Stimulated activated CD8-positive, alpha-beta memory T cell treated with anti-CD3 and anti-CD28 coated beads, Interleukin-7, amount 100 ng/mL, for 1 hour (primary cell): ENCODE data around the gene KRTAP3-3.
"Not testable (repeated sequence)": the region's sequence is repeated elsewhere in the genome, so short reads cannot be mapped to it uniquely, and the experiment has no call there.

Experiments used
- DNase-seq, 2 donors: peaks; one replicate each; pipeline ENCODE4 v3.0.0-alpha.2; 2020; ENCODE audit warnings: low read depth in 2 of 2

The KRTAP3-3 gene

DNA sequence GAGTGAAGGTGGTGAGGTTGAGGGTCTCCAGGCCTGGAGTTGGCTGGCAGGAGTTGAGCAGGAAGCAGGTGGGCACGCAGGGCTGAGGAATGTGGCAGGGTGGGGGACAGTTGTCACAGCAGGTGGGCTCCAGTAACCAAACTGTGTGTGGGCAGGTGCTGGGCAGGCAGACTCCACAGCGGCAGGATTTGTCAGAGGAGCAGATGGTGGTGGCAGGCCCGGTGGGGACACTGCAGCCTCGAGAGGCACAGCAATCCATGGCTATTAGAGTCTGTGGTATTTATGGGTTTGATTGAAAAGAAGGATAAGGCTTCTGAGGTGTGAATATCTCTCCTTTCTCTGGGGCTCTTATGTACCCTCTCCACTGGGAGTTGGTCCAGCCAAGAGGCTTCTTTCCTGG is at the start of gene KRTAP3-3:
Gene KRTAP3-3 (minus strand): TSS at position 326 of the 400 bp plus-strand sequence. CDS start 67 bp downstream, at position 259.
- DNase-seq = no peak

DNA sequence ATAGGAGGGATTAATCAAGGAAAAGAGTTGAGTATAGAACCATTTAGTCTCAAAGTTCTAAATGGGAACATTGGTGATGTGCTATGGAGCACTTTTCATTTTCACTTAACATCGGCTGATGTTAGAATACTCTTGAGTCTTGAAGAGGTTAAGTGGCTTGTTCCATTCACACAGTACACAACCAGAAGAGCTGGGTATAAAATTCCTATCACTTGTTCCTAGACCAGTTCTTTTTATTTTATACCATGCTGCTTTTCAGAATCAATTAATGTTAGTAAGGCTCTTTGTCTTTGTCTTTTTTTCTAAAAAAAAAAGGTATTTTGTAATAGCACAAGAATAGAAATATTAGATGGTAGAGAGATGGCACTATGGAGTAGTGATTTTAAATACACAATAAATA is 49.0 kb upstream of the KRTAP3-3 start:
- DNase-seq = no peak

DNA sequence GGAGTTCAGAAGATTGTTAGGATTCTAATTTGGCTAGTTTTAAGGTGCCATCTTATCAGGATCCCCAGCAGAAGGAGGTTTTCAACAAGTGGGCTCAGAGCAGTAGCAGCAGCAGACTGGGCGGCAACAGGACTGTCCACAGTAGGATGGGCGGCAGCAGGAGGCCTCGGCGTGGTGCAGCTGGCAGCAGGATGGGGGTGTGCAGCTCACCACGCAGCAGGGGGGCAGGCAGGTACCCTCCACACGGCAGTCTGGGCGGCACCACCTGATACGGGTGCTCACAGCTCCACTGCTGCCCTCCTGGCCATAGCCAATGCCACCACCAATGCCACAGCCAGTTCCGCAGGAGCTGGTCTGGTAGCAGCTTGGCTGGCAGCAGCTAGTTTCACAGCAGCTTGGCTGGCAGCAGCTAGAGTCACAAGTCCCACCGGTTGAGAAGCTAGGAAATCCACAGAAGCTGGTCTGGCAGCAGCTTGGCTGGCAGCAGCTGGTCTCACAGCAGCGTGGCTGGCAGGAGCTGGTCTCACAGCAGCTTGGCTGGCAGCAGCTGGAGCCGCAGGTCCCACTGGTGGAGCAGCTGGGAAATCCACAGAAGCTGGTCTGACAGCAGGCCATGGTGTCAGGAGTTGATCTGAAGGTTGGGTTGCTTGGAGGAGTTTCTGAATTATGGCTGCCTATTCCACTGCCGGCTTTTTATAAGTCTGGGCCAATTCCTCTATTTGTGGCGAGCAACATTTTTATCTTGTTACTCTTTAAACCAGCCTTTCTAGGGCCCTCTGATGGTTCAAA is 47.0 kb upstream of the KRTAP3-3 start, which contains the start of gene KRTAP1-1:
Gene KRTAP1-1 (minus strand): TSS at position 668 of the 789 bp plus-strand sequence. CDS start 53 bp downstream, at position 615.
- not testable (repeated sequence) for DNase-seq

DNA sequence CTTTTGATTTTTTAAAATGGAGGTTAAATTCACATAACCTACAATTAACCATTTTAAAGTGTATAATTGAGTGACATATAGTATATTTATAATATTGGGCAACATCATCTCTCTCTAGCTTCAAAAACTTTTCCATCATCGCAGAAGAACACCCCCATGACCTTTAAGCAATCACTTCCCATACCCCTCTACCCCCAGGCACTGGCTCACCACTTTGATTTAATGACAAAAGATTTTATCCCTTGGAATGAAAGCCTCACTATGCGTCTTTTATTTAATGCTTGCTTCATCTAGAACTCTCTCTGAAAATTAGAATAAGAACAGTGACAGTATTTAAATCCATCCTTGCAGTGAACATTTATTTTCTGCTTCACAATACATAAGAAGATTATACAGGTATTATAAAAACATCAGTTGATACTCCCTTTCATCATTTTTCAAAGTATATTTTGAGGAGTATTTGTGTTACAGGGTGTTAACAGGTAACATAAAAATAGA is 43.9 kb upstream of the KRTAP3-3 start:
- no peak for DNase-seq

DNA sequence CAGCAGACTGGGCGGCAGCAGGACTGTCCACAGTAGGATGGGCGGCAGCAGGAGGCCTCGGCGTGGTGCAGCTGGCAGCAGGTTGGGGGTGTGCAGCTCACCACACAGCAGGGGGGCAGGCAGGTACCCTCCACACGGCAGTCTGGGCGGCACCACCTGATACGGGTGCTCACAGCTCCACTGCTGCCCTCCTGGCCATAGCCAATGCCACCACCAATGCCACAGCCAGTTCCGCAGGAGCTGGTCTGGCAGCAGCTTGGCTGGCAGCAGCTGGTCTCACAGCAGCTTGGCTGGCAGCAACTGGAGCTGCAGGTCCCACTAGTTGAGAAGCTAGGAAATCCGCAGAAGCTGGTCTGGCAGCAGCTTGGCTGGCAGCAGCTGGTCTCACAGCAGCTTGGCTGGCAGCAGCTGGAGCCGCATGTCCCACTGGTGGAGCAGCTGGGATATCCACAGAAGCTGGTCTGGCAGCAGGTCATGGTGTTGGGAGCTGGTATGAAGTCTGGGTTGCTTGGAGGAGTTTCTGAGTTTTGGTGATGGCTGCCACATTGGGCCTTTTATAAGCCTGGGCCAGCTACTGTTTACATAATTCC is 40.5 kb upstream of the KRTAP3-3 start, which contains the start of gene KRTAP1-3:
Gene KRTAP1-3 (minus strand): TSS at position 529 of the 590 bp plus-strand sequence. CDS start 53 bp downstream, at position 476.
- not testable (repeated sequence) for DNase-seq

DNA sequence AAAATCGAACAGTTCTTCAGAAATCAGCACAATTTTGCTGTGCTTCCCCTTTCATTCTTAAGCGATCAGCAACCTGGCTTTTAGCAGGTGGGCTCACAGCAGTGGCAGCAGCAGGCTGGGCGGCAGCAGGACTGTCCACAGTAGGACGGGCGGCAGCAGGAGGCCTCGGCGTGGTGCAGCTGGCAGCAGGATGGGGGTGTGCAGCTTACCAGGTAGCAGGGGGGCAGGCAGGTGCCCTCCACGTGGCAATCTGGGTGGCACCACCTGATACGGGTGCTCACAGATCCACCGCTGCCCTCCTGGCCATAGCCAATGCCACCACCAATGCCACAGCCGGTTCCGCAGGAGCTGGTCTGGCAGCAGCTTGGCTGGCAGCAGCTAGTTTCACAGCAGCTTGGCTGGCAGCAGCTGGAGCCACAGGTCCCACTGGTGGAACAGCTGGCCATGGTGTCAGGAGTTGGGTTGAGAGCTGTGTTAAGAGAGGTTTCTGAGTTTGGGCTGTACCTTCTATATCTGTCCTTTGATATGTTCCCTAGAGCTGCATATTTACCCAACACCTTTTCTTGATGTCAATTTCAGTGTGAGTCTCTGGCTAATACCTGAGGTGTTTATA is 35.8 kb upstream of the KRTAP3-3 start, which contains the start of gene KRTAP1-4:
Gene KRTAP1-4 (minus strand): TSS at position 563 of the 613 bp plus-strand sequence. CDS start 117 bp downstream, at position 446.
- no peak for DNase-seq

DNA sequence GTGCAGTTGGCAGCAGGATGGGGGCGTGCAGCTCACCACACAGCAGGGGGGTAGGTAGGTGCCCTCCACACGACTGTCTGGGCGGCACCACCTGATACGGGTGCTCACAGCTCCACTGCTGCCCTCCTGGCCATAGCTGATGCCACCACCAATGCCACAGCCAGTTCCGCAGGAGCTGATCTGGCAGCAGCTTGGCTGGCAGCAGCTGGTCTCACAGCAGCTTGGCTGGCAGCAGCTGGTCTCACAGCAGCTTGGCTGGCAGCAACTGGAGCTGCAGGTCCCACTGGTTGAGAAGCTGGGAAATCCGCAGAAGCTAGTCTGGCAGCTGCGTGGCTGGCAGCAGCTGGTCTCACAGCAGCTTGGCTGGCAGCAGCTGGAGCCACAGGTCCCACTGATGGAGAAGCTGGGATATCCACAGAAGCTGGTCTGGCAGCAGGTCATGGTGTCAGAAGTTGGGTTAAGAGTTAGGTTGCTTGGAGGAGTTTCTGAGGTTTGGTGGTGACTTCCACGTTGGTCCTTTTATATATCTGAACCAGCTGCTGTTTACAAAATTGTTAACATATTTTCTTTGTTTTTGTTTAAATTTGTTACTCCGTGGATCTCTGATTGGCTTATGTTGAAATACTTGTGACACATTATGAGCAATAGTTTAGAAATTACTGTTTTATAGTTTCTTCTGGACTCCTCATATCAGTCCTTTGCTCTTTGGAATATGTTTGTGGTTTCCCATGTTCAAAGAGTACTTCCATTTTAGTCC is 32.9 kb upstream of the KRTAP3-3 start, which contains the start of gene KRTAP1-5:
Gene KRTAP1-5 (minus strand): TSS at position 494 of the 757 bp plus-strand sequence. CDS start 53 bp downstream, at position 441.
- no peak for DNase-seq

DNA sequence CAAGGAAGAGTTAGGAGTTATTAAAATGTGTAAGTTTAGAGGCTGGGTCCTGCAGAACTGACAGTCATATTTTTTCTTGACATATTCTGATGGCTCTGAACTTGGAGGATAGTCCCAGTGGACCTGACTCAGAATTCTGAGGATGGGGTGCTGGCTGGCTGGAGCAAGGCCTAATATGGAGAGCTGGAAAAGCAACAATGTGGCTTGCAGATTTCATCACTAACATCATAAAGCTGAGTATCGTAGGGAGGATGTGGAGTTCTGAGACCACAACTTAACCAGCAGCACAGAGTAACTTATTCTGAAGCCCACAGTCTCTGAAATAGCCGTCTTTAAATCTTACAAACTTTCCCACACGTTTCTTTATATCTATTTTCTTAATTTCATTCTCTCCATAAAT is 30.7 kb upstream of the KRTAP3-3 start:
- no peak for DNase-seq

DNA sequence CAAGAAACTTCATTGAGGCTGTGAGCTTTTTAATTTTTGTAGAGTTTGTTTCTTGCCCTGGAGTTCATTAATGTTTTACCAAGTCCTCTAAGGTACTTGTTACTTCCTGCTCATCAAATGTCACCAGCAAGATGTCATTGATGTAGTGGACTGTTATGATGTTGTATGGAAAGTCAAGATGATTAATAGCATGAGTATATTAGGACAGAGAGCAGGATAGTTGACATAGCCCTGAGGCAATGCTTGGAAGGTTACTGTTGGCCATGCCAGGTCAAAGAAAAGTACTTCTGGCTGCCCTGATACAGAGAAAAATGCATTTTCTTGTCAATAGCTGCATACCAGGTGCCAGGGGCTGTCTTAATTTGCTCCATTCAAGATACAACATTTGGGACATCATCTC is 26.4 kb upstream of the KRTAP3-3 start:
- no peak for DNase-seq

DNA sequence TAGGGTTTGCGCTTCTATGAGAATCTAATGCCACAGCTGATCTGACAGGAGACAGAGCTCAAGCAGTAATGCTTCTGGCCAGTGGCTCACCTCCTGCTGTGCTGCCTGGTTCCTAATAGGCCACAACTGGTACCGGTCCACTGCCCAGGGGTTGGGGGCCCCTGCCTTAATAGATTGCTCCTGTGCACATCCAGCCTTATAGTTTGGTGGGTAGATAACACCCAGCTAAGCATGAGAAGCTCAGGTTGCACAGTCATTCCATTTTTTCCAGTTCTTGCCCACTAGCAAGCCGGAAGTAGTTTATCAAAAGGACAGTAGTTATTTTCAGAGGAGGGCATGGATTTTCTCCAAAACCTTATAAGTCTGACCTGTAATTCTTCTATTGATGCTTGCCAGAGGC is 25.5 kb upstream of the KRTAP3-3 start:
- no peak for DNase-seq

DNA sequence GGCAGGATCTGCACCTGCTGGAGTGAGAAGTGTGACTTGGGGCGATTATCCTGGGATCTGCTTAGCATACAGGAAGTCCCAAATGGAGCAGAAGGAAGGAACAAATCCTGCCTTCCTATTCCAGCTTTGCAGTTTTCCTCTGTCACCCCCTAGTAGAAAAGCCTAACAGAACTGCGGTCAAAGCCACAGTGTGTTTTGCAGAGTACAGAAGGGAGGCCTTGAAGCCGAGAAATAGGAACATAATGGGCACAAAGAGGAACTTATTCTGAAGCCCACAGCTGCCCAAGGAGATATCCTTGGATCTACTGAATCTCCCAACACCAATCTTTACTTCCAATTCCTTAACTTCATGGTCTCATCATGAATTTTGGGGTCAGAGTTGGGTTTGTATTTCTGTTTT is 24.6 kb upstream of the KRTAP3-3 start:
- no peak for DNase-seq

DNA sequence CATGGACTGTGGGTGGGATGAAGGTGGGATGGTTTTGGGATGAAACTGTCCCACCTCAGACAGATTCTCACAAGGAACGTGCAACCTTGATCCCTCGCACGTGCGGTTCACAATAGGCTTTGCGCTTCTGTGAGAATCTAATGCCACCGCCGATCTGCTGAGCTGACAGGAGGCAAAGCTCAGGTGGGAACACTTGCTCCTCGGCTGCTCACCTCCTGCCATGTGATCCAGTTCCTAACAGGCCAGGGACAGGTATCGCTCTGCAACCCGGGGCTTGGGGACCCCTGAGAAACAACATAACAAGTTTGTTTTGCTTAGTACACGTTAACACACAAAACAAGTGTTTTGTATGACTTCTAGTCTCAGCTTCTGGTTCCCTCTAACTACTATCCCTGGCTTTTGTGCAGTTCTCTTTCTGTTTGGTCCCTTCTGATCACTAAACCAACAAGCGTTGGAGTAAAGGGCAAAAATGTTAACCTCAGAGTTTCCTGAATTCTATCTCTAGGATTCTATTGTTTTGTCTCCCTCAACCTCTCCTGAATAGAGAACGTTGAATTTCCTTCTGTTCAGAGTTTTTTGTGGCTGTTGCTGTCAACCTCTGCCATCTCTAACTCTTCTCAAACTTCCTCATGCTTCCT is 22.7 kb upstream of the KRTAP3-3 start:
- DNase-seq = no peak

DNA sequence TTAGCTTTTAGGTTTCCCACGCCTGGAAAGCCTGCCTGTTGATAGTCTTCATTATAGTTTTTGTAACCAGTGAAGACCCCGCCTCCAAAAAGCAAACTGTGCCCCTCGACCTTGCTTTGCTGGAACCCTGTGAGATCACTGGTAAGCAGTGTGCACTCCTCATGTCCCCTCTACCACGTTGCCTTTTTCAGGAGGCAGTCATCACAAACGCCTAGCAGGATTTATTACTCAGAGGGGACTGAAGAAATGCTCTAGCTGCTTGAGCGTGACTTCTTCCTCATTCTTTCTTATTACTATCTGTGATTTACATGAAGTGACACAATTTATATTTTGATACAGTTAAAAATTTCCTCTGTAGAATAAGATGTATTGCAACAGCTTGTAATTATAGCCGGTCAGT is 21.5 kb upstream of the KRTAP3-3 start:
- DNase-seq = no peak

DNA sequence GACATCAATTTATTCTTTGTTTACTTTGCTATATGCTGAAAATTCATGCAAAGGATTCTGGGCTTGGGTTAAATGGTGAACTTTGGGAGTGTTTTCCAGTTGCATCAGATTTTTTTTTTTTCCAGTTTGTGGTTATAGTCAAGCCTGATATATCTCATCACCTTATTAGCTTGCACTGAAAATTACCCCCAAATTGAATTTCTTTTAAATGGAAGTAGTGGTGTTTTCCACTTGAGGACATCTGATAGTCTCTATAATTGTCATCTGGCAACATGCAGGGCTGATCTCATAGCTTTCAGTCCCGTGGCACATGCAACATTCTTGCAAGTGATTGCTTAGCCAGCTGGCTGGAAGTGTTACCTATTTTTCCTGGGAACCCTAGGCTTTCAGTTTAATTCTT is 19.6 kb upstream of the KRTAP3-3 start:
- DNase-seq = no peak

DNA sequence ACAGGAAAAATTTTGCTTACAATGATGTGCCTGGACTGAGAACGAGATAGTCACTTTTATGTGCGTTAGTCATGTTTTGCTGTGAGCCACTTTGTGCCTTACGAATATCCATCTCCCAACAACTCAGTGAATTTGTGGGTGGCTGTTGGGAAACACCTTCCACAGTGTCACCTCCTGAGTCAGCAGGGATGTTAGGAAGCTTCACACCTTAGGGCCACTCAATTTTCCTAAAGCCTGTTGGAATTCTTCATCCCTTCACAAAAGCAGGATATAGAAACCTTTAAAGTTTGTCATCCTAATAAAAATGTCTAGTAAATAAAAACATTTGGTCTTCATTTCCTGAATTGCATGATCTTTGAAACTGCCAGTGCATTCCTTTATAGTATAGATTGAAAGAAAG is 19.2 kb upstream of the KRTAP3-3 start:
- DNase-seq = no peak

DNA sequence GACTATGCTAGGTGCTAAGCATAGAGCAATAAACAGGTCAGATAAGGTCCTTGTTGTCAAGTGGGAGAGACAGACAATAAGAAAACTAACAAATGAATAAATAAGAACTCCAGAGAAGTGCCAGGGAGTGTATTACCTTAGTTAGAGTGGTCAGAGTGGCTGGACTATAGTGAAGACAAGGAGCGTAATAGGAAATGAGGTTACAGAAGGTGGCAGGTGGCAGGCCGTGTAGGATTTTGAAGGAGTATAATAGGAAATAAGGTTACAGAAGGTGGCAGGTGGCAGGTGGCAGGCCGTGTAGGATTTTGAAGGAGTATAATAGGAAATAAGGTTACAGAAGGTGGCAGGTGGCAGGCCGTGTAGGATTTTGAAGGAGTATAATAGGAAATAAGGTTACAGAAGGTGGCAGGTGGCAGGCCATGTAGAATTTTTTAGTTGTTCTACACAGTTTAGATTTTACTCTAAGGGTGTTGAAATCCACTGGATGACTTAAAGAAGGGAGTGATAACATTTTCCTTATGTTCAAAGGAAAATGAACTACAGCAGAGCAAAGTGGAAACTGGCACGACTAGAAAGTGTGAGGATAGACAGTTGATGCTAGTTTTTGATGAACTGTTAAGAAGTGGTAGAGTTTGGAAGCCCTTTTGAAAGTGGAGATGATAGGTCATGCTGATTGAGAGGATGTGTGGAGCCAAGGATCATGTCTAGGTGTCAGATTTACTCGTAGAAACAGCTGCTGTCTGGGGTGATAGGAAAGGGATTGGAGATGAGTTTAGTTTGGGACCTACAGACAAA is 18.6 kb upstream of the KRTAP3-3 start:
- no peak for DNase-seq

DNA sequence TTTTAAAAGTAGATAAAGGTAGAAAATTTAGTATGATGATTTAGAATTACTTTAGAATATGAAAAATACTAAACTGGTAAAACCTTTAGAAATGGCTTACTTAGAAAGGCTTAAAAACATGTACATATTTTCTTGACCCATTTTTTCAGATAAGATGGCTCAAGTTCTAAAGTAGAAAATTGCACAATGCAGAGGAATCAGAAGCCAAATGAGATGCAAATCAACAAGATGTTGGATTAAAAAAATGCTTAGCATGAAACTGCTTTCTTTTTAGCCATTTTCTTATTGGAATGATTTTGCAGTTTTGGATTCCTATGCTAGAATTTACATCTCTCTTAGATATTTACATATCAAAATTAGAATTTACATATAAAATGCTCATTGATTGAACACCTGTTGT is 16.5 kb upstream of the KRTAP3-3 start:
- DNase-seq = no peak

DNA sequence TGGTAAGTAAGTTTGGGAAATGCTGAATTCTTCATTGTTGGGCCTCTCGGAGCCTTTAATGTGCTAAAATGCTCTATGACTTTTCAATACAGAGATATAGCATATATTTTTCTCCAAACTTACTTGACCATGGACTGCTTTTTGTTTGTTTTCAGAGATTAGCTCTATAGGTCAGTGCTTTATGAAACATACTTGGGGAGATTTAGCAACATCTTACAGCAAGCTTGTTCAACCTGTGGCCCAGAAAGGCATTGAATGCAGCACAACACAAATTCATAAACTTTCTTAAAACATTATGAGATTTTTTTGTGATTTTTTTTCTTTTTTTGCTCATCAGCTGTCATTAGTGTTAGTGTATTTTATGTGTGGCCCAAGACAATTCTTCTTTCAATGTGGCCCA is 16.0 kb upstream of the KRTAP3-3 start:
- no peak for DNase-seq

DNA sequence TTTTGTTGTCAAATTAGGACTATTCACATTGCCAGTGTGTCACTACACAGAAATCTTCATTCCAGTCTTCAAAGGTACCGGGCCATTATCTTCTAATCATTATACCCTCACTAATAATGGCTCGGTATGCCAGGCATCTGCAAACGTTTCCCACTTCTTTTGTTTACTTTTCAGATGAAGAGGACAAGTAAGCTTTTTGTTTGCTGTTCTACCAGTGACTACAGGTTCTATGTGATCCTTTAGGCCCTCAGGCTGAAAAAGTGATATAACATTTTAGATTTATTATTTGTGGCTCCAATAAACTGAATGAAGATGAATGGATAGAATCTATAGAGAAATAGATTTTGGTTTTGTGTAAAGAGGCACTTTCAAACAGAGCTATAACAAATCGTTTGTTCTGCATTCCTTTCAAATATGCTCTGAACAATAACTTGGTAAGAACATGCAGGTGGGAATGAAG is 15.4 kb upstream of the KRTAP3-3 start:
- DNase-seq = no peak

DNA sequence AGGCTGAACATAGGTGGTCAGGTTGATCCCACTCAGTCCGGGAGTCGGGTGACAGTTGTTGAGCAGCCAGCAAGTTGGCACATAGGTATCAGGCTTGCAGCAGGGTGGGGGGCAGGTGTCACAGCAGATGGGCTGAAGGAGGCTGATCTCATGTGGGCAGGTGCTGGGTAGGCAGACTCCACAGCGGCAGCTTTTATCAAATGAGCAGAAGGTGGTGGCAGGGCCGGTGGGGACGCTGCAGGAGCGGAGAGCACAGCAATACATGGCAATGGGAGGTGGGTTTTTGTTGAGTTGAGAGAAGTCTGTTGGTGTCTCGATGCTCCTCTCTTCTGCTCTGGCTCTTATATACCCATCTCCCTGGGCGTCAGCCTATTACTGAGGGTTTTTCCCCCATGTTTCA is 14.8 kb upstream of the KRTAP3-3 start, which contains the start of gene KRTAP3-1:
Gene KRTAP3-1 (minus strand): TSS at position 318 of the 400 bp plus-strand sequence. CDS start 54 bp downstream, at position 264.
- no peak for DNase-seq
